GM06990 (cell line): ENCODE data around the gene PXMP4.
"Not testable (repeated sequence)": the region's sequence is repeated elsewhere in the genome, so short reads cannot be mapped to it uniquely, and the experiment has no call there.

Experiments
- DNase-seq: peaks from one replicate; pipeline ENCODE4 v3.0.0-alpha.2; 2011; ENCODE audit not compliant: insufficient read length; ENCODE audit errors: extremely low read depth
- H3K27me3 ChIP-seq: replicated peaks from 2 replicates; pipeline ENCODE4 v1.6.0; 2011; ENCODE audit warnings: low read length; ENCODE audit not compliant: control insufficient read depth, insufficient read depth
- H3K36me3 ChIP-seq: 2 replicates; pipeline ENCODE4 v1.5.1; 2011; ENCODE audit warnings: low read length; ENCODE audit not compliant: control insufficient read depth, insufficient read depth
- H3K4me3 ChIP-seq: replicated peaks from 2 replicates; pipeline ENCODE4 v1.5.1; 2011; ENCODE audit warnings: low read depth, mild to moderate bottlenecking, control low read depth, low read length
- CTCF ChIP-seq: IDR thresholded peaks from 2 replicates; pipeline ENCODE4 v1.5.1; 2011; ENCODE audit warnings: low read length, control low read depth, mild to moderate bottlenecking, inconsistent platforms; ENCODE audit not compliant: insufficient read depth, poor library complexity, severe bottlenecking

The PXMP4 gene

GRCh38 chr20:33761698-33762250 lies 41.7 kb upstream of the PXMP4 start:
- no peak for DNase-seq
- Histone ChIP-seq H3K27me3 (no peaks in the 10 kb centered on the region), H3K4me3 (no peak overlapping the region), H3K36me3 (peaks cover 3% of the 10 kb centered on the region)
- TF ChIP-seq CTCF: no peak

GRCh38 chr20:33757458-33757857 lies 37.3 kb upstream of the PXMP4 start:
- H3K4me3 ChIP-seq: no peak overlapping the region
- no peak for TF ChIP-seq CTCF
- no peaks in the 10 kb centered on the region for H3K27me3 ChIP-seq
- DNase-seq: no peak
- peaks cover 11% of the 10 kb centered on the region for H3K36me3 ChIP-seq

GRCh38 chr20:33757046-33757445 lies 36.9 kb upstream of the PXMP4 start:
- no peak for DNase-seq
- no peak overlapping the region for H3K4me3 ChIP-seq
- no peak for TF ChIP-seq CTCF
- H3K36me3 ChIP-seq: peaks cover 11% of the 10 kb centered on the region
- H3K27me3 ChIP-seq: no peaks in the 10 kb centered on the region

GRCh38 chr20:33755936-33756490 lies 35.9 kb upstream of the PXMP4 start:
- H3K27me3 ChIP-seq, DNase-seq, H3K4me3 ChIP-seq: not testable (repeated sequence)
- H3K36me3 ChIP-seq: peaks cover 11% of the 10 kb centered on the region

GRCh38 chr20:33753763-33754162 lies 33.7 kb upstream of the PXMP4 start:
- Histone ChIP-seq H3K36me3 (peaks cover 12% of the 10 kb centered on the region), H3K27me3 (no peaks in the 10 kb centered on the region), H3K4me3 (no peak overlapping the region)
- TF ChIP-seq CTCF: no peak
- no peak for DNase-seq

GRCh38 chr20:33753143-33753542 lies 33.0 kb upstream of the PXMP4 start:
- no peak for TF ChIP-seq CTCF
- Histone ChIP-seq H3K36me3 (peaks cover 10% of the 10 kb centered on the region), H3K4me3 (no peak overlapping the region), H3K27me3 (no peaks in the 10 kb centered on the region)
- DNase-seq: no peak
